Measurements from ENCODE around the gene TEX48. TPM values are rescaled to one million over a fixed set of nuclear protein-coding genes. Genes with fewer than 3 reads are reported as not detected.
A peak's percentile ranks its signal among the peaks of the same experiment; 100 is the strongest.

Gene TEX48, protein sequence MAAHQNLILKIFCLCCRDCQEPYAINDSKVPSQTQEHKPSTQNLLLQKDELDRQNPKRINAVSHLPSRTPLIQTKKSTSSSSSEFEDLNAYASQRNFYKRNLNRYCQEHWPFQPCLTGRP
- total RNA-seq = not detected

DNA sequence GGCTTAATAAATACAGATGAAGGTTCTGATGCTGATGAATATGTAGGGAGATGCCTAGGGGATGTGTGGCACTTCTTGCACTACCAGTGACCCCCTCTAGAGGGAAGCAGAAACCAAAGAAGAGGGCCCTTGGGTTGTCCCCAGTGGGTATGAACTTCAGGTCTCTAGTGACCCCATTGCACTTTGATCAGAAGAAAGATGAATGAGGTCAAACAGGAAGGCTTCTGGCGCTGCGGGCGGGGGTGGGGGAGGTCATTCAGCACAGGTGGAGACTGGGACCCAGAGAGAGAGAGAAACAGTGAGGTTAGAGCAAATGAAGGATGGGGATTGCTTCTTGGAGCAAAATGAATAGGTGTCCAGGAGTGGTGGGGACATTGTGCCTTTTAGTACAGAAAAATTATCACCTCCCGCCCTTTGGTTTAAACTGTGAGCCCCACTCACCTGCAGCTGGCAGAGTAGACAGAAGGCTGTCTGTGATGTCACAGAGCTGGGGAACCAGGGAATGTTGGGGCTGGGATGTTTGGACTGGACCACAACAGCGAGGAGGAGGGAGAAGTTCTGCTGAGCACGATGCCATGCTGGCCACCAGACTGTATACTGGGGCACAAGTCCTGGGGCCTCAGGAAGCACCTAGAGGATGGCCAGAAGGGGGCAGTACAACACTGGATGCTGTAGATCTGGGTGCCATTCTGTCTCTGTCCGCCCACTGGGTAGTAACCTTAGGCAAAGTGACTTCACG, at the start of gene TEX48:
Gene TEX48 (minus strand): TSS at position 599 of the 739 bp plus-strand sequence. CDS start 10,469 bp downstream, outside the sequence.
- peak; percentile 45 to 81 (median 66) for DNase-seq (ENCODE audit: low read depth in 2 of 3, low spot score in 2 of 3)

- DNase-seq (ENCODE audit: low read depth in 2 of 3, low spot score in 2 of 3) = no peak
Observed at GRCh38 chr9:114731701-114732100, 49.7 kb upstream of the TEX48 start.

- DNase-seq (ENCODE audit: low read depth in 2 of 3, low spot score in 2 of 3) = no peak
Observed at GRCh38 chr9:114729706-114730105, 47.7 kb upstream of the TEX48 start.

DNA sequence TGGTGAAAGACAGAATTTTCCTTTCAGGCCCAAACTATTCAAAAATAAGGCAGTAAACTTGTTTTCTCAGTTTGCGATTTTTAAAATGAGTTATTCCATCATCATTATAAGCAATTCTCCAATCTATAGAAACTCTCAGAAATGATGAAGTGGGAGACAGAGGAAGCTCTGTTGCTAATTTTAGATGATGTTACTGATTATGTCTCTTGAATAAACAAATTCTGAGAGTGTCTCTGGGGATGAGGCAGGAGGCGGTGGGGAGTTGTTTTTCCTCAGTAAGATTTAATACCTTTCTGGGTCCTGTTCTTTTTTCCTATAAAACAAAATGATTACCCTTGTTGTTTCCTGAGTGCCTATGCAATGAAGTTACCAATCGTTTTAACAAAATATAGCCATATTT, 43.9 kb upstream of the TEX48 start:
- DNase-seq (ENCODE audit: low read depth in 2 of 3, low spot score in 2 of 3) = no peak

DNA sequence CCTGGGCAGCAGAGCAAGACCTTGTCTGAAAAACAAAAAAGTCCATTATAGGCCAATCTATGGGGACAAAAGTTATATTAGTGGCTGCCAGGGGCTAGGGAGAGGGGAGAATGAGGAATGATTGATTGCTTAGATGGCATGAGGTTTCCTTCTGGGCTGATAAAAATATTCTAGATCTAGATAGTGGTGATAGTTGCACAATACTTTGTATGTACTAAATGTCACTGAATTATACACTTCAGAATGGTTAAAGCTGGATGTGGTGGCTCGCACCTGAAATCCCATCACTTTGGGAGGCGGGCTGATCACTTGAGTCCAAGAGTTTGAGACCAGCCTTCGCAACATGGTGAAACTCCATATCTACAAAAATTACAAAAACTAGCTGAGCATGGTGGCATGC, 42.8 kb upstream of the TEX48 start:
- DNase-seq (ENCODE audit: low read depth in 2 of 3, low spot score in 2 of 3) = no peak

- DNase-seq (ENCODE audit: low read depth in 2 of 3, low spot score in 2 of 3) = no peak
Observed at GRCh38 chr9:114723931-114724330, 41.9 kb upstream of the TEX48 start.

DNA sequence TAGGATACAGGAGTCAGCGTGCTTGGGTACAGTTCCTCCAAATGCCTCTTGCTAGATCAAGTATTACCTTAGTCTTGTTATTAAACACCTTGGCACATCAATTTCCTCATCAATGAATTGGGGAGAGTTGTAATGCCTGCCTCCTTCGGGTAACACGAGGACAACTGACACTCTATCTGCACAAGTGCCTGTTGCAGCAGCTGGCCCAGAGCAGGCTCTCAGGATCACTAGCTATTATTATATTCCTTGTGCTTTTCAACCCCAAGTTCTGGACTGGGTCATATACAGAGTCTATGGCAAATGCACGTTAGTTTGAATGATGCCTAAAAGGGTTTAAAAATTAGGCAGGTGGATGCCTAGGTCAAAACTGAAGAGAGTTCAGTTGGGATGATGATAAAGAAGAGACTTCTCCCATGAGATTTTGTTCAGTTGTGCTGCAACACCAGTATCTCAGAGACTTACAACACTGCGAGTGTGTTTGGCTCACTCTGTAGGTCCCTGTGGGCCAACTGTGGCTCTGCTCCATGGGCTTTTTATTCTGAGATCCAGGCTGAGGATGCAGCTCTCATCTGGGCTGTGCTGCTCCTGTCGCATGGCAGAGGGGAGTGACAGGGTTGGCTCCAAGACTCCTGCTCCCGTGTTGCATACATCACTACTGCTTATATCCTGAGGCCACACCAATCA, 41.1 kb upstream of the TEX48 start:
- no peak for DNase-seq (ENCODE audit: low read depth in 2 of 3, low spot score in 2 of 3)

DNA sequence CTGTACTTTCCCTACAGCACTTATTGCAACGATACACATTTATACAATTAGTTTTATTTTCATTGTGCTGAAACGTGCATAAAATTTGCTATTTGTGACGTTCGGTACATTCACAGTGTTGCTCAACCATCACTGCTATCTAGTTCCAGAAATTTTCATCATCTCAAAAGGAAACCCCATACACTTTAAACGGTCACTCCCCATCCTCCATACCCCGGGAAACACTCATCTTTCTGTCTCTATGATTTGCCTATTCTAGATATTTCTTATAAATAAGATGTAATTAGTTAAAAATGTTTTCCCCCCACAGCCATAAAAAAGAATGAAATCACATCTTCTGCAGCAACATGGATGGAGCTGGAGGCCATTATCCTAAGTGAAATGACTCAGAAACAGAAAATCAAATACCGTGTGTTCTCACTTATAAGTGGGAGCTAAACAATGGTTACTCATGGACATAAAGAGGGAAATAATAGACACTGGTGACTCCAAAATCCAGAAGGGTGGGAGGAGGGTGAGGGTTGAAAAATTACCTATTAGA, 40.2 kb upstream of the TEX48 start:
- DNase-seq (ENCODE audit: low read depth in 2 of 3, low spot score in 2 of 3) = no peak

DNA sequence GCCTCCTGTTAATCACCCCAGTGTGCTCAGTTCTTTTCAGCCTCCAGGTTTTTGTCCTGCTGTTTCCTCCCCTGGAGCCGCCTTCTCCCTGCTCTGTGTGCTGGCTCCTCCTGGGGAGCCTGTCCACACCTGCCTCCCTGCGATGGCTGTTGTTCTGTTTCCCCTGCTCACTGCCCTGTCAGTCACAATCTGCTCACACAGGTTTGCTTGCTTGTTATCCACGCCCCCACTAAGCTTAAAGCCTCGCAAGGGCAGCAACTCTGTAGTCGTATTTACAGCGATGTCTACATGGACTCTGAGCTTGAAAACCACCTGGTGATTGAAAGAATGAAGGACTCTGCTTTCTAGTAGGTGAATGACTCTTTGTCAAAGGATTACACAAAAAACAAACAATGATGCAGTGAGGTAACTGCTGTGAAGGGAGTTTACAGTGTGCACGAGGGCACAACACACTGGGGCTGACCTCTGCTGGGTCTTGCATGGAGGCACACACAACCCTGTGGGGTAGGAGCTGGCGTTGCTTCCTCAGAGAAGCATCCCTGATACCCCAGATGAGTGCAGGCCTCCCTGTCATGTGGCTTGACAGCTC, 39.6 kb upstream of the TEX48 start:
- DNase-seq (ENCODE audit: low read depth in 2 of 3, low spot score in 2 of 3) = no peak

DNA sequence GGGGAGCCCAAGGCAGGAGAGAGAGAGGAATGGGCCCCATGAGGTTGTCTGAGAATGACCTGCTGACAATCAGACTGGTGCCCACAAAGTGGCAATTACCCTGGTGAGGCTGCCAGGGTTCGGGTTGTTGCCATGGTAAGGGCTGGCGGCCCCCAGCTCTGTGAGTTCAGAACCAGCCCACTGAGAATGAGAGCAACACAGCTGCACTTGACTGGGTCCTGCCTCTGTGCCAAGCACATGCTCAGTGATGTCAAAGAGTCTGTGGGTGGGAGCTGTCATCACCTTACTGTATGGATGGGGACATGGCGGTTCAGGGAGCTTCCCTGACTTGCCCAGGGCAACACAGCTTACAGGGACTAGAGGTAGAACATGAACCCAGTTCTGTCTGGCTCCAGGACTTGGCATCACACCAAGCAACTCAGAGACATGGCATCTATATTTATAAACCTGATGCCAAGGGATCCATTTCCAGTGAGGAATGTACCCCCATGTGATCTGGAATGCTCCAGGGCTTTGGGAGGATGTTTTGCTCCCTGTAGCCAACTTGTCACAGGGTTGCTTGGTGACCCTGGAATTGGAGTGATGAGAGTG, 38.2 kb upstream of the TEX48 start:
- no peak for DNase-seq (ENCODE audit: low read depth in 2 of 3, low spot score in 2 of 3)

DNA sequence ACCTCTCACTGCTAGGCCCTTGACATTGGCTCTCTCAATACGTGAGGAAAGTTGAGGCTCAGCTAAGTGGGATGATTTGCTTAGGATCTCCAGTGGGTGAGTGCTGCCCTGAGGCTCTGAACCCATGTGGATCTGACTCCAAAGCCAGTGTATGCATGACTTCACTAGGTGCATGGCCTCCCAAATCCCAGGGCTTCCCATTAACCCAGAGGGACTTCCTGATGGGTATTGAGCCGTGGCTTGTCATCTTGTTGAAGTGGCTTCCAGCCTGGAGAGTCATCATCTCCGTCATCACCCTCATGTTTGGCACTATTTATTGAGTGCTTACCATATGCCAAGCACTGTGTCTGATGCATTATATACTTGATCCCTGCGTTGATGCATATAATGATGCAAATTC, 37.3 kb upstream of the TEX48 start:
- DNase-seq (ENCODE audit: low read depth in 2 of 3, low spot score in 2 of 3) = no peak

- peak in 1 of 3 donors; percentile 31 for DNase-seq (ENCODE audit: low read depth in 2 of 3, low spot score in 2 of 3)
Observed at GRCh38 chr9:114718801-114719221, 36.8 kb upstream of the TEX48 start.

GRCh38 chr9:114717908-114718486, 36.0 kb upstream of the TEX48 start:
- DNase-seq (ENCODE audit: low read depth in 2 of 3, low spot score in 2 of 3) = no peak

DNA sequence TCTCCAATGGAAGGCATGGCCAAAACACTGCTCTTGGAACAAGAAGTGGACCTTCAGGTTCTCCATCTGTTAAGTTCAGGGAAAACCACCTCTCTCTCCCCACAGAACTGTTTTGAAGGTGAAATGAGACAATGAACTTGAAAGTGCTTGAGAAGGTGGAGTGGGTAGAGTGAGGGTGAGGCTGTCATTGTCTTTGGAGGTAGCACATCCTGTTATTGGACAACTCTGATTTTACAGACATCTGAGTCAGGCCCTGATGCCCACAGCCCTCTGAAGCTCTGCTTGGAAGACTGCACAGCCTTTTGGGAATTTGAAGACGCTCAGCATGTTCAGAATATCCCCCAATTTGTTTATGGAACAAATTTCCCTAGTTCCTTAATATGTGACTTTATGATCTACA, 27.6 kb upstream of the TEX48 start:
- no peak for DNase-seq (ENCODE audit: low read depth in 2 of 3, low spot score in 2 of 3)

- no peak for DNase-seq (ENCODE audit: low read depth in 2 of 3, low spot score in 2 of 3)
Observed at GRCh38 chr9:114706711-114707110, 24.7 kb upstream of the TEX48 start.

DNA sequence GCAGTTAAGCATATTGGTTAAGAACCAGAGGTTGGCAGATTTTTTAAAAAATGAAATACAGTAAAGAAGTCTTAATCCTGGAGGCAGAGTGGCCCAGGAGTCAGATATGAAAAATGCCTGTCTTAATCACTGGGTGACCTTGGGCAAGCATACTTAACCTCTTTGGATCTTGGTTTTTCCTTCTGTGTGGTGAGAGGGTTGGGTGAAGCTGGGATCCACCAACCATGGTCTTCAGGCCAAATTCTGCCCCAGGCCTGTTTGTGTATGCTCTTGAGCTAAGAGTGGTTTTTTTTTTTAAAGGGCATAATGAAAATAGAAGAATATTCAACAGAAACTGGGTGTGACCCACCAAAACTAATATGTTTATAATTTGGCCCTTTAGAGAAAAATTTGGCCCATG, 20.0 kb upstream of the TEX48 start:
- DNase-seq (ENCODE audit: low read depth in 2 of 3, low spot score in 2 of 3) = no peak

DNA sequence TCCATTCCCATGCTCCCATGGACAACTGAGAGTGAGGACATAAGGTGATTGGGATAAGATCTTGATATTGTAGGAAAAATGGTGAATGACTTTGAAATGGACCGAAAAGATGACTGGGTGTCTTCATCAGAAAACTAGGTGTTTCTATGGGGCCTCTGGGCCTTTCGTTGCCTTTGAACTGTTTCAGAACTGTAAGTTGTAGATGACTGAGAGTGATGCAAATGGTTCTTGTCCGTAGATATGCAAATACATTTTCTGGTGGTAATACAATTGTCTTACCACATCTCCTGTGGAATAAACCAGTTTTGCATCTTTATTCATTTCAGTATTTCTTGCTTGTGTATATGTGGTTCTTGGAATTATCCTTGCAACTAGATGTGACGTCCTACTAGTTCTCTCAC, 16.0 kb upstream of the TEX48 start:
- no peak for DNase-seq (ENCODE audit: low read depth in 2 of 3, low spot score in 2 of 3)

DNA sequence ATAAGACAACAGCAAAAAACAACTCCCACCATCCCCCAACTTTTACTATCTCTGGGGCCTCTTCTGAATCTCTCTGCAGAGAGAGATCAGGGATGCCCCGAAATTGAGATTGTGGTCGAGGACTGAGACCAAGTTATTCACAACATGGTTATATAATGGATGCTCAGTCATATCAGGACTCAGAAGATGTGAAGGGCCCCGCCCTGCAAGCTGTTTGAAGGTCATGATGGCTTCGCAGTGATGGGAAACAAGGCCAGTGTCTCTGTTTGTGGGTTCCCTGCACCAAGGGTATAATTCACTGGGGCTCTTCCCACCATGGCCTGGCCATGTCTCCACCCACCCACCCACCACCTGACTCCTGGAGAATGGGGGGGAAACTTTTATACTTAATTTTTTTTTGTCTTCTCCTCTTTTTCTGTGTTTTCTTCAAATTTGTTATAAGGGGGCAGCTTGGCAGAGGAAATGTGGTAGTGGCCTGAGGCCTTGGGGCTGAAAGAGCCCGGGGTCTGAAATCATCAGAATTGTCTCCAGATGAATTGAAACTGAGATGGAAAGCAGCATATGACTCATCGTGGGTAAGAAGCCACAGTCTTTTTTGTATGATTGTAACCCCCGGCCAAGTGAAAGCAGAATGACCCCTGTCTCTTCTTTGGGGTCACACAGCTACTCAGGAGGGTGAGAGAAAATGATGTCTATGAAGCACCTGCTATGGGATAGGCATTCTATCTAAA, 15.0 kb upstream of the TEX48 start:
- DNase-seq (ENCODE audit: low read depth in 2 of 3, low spot score in 2 of 3) = peak in 2 of 3 donors; percentile 18 to 20

GRCh38 chr9:114695948-114696347, 14.0 kb upstream of the TEX48 start:
- DNase-seq (ENCODE audit: low read depth in 2 of 3, low spot score in 2 of 3) = no peak

GRCh38 chr9:114694719-114695269, 12.8 kb upstream of the TEX48 start:
- DNase-seq (ENCODE audit: low read depth in 2 of 3, low spot score in 2 of 3) = no peak

Data from hematopoietic multipotent progenitor cell (in vitro differentiated cells).